GM06990 (cell line): Measurements from ENCODE around the gene EPHA8.

Experiments used
- DNase-seq: peaks from one replicate; pipeline ENCODE4 v3.0.0-alpha.2; 2011; ENCODE audit not compliant: insufficient read length; ENCODE audit errors: extremely low read depth
- H3K27me3 ChIP-seq: replicated peaks from 2 replicates; pipeline ENCODE4 v1.6.0; 2011; ENCODE audit warnings: low read length; ENCODE audit not compliant: control insufficient read depth, insufficient read depth
- H3K36me3 ChIP-seq: 2 replicates; pipeline ENCODE4 v1.5.1; 2011; ENCODE audit warnings: low read length; ENCODE audit not compliant: control insufficient read depth, insufficient read depth
- H3K4me3 ChIP-seq: replicated peaks from 2 replicates; pipeline ENCODE4 v1.5.1; 2011; ENCODE audit warnings: low read depth, mild to moderate bottlenecking, control low read depth, low read length
- CTCF ChIP-seq: IDR thresholded peaks from 2 replicates; pipeline ENCODE4 v1.5.1; 2011; ENCODE audit warnings: low read length, control low read depth, mild to moderate bottlenecking, inconsistent platforms; ENCODE audit not compliant: insufficient read depth, poor library complexity, severe bottlenecking

EPHA8 gene

GRCh38 chr1:22621761-22622160 lies 58.5 kb downstream of the EPHA8 start:
- Histone ChIP-seq H3K36me3 (no peaks in the 10 kb centered on the region), H3K27me3 (peaks cover 1% of the 10 kb centered on the region), H3K4me3 (no peak overlapping the region)
- no peak for DNase-seq
- no peak for TF ChIP-seq CTCF

DNA sequence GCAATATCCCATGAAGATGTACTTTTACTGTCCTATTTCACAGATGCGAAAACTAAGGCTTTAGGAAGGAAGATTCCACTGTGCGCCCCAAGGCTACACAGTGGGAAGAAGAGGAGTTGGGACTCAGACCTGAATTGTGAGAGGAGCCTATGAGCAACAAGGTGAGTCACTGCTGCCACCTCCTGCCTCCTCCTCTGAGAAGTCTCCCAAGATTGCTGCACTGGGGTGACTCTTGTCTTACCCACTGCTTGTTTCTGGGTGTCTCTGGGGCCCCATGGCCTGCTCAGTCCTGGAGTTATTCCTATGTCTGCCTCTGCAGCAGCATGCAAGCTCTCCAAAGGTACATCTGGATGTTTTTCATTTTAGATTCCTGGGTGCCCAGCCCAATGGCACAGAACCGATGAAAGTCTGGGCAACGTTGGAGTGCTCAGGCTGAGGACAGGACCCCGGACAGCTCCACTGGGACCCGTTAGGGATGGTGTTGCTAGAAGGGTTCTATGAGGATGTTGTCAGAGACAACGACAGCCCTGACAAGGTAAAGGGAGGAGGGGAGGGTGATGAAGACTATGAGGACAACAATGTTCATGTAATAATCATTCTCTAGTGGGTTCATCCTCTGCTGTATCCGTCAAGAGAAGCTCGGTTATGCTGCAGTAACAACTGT lies 62.1 kb downstream of the EPHA8 start:
- Histone ChIP-seq H3K36me3 (no peaks in the 10 kb centered on the region), H3K27me3 (no peaks in the 10 kb centered on the region; the same call in 1 of the 2 replicates), H3K4me3 (no peak overlapping the region)
- no peak for DNase-seq
- no peak for TF ChIP-seq CTCF

- Histone ChIP-seq H3K27me3 (no peaks in the 10 kb centered on the region; the same call in 1 of the 2 replicates), H3K36me3 (no peaks in the 10 kb centered on the region), H3K4me3 (no peak overlapping the region)
- TF ChIP-seq CTCF, result no peak
- DNase-seq, result no peak
Observed at GRCh38 chr1:22626237-22627157, 63.2 kb downstream of the EPHA8 start.

DNA sequence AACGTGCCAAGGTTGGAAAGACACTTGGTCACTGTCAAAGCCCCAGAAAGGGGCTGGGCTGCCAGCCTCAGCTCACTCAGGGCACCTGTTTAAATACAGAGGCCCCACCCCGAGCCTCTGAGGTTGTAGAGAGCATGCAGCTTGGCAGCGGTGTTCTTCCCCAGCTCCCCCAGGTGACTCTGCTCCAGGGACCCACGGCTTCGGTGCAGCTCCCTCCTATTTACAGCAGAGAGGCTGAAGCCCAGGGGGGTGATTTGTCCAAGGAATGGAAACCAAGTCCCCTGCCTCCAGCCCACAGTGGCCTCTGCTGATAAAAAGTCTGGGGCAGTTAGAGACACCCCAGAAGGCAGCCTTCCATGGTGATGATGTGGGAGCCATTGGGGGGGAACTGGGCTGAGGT lies 64.0 kb downstream of the EPHA8 start:
- Histone ChIP-seq H3K27me3 (no peaks in the 10 kb centered on the region), H3K36me3 (no peaks in the 10 kb centered on the region), H3K4me3 (no peak overlapping the region)
- no peak for DNase-seq
- no peak for TF ChIP-seq CTCF

GRCh38 chr1:22628698-22629444 lies 65.6 kb downstream of the EPHA8 start:
- TF ChIP-seq CTCF, result no peak
- no peak for DNase-seq
- Histone ChIP-seq H3K36me3 (no peaks in the 10 kb centered on the region), H3K4me3 (no peak overlapping the region), H3K27me3 (no peaks in the 10 kb centered on the region)
